ENCODE measurements around the gene OGDH.
"Not testable (repeated sequence)": the region's sequence is repeated elsewhere in the genome, so short reads cannot be mapped to it uniquely, and the experiment has no call there.

OGDH gene

GRCh38 chr7:44705434-44705833 lies 99.0 kb downstream of the OGDH start:
- DNase-seq (ENCODE audit: low read depth, low spot score) = no peak

- DNase-seq (ENCODE audit: low read depth, low spot score) = no peak
These were observed 100.5 kb downstream of the OGDH start for GRCh38 chr7:44706788-44707557.

- no peak for DNase-seq (ENCODE audit: low read depth, low spot score)
These were observed 101.3 kb downstream of the OGDH start for GRCh38 chr7:44707558-44708230.

GRCh38 chr7:44709011-44709915 lies 102.8 kb downstream of the OGDH start:
- no peak for DNase-seq (ENCODE audit: low read depth, low spot score)

GRCh38 chr7:44709945-44710596 lies 103.6 kb downstream of the OGDH start:
- DNase-seq (ENCODE audit: low read depth, low spot score) = no peak

GRCh38 chr7:44711528-44711927 lies 105.1 kb downstream of the OGDH start:
- no peak for DNase-seq (ENCODE audit: low read depth, low spot score)

GRCh38 chr7:44712012-44712411 lies 105.6 kb downstream of the OGDH start:
- DNase-seq (ENCODE audit: low read depth, low spot score) = no peak

GRCh38 chr7:44713141-44713540 lies 106.7 kb downstream of the OGDH start:
- no peak for DNase-seq (ENCODE audit: low read depth, low spot score)

- DNase-seq (ENCODE audit: low read depth, low spot score) = no peak
These were observed 107.4 kb downstream of the OGDH start for GRCh38 chr7:44713680-44714335.

- no peak for DNase-seq (ENCODE audit: low read depth, low spot score)
These were observed 109.8 kb downstream of the OGDH start for GRCh38 chr7:44716205-44716604.

GRCh38 chr7:44720301-44720700 lies 113.9 kb downstream of the OGDH start:
- DNase-seq (ENCODE audit: low read depth, low spot score) = no peak

- no peak for DNase-seq (ENCODE audit: low read depth, low spot score)
These were observed 117.8 kb downstream of the OGDH start for GRCh38 chr7:44724276-44724675.

- DNase-seq (ENCODE audit: low read depth, low spot score) = not testable (repeated sequence)
These were observed 119.8 kb downstream of the OGDH start for GRCh38 chr7:44726250-44726649.

GRCh38 chr7:44727158-44727936 lies 120.9 kb downstream of the OGDH start:
- DNase-seq (ENCODE audit: low read depth, low spot score) = peak; percentile 71

- DNase-seq (ENCODE audit: low read depth, low spot score) = no peak
These were observed 121.5 kb downstream of the OGDH start for GRCh38 chr7:44727937-44728262.

GRCh38 chr7:44729949-44730590 lies 123.6 kb downstream of the OGDH start:
- DNase-seq (ENCODE audit: low read depth, low spot score) = no peak

GRCh38 chr7:44732971-44733370 lies 126.5 kb downstream of the OGDH start:
- not testable (repeated sequence) for DNase-seq (ENCODE audit: low read depth, low spot score)

GRCh38 chr7:44733708-44734481 lies 127.5 kb downstream of the OGDH start:
- DNase-seq (ENCODE audit: low read depth, low spot score) = peak; percentile 55

All from astrocyte of the hippocampus (primary cell).